HepG2 (cell line): ENCODE data around the gene ASXL1. TPM values are rescaled to one million over a fixed set of nuclear protein-coding genes. Genes with fewer than 3 reads are reported as not detected.

Experiments used
- ATF1 ChIP-seq: IDR thresholded peaks from 2 replicates; pipeline ENCODE4 v1.6.1; 2016; ENCODE audit warnings: mild to moderate bottlenecking, control low read depth
- CENPT ChIP-seq: sonication (generic); formaldehyde crosslinking; IDR thresholded peaks from 2 replicates; pipeline ENCODE4 v1.8.0; 2022; ENCODE audit warnings: low read depth, mild to moderate bottlenecking, moderate library complexity, missing genetic modification reagents
- HNRNPUL1 ChIP-seq: fragments of 200-400 bp; formaldehyde crosslinking; IDR thresholded peaks from 2 replicates; pipeline ENCODE4 v1.6.1; 2017; ENCODE audit warnings: low read depth, mild to moderate bottlenecking, low read length, moderate library complexity
- IKZF4 ChIP-seq: sonication (generic); formaldehyde crosslinking; IDR thresholded peaks from 2 replicates; pipeline ENCODE4 v1.5.1; 2020; ENCODE audit warnings: borderline replicate concordance, mild to moderate bottlenecking, low read depth, missing genetic modification reagents; ENCODE audit errors: not compliant biosample characterization
- JDP2 ChIP-seq: sonication (generic); formaldehyde crosslinking; IDR thresholded peaks from 2 replicates; pipeline ENCODE4 v1.8.1; 2022; ENCODE audit warnings: missing genetic modification reagents, borderline replicate concordance
- NPAS2 ChIP-seq: sonication (generic); formaldehyde crosslinking; IDR thresholded peaks from 2 replicates; pipeline ENCODE4 v1.8.0; 2022; ENCODE audit warnings: mild to moderate bottlenecking, missing genetic modification reagents, borderline replicate concordance
- PAF1 ChIP-seq: IDR thresholded peaks from 2 replicates; pipeline ENCODE4 v1.6.1; 2016; ENCODE audit warnings: missing genetic modification reagents, missing compliant biosample characterization
- POLR2G ChIP-seq: fragments of 200-400 bp; formaldehyde crosslinking; IDR thresholded peaks from 2 replicates; pipeline ENCODE4 v1.6.1; 2018; ENCODE audit warnings: mild to moderate bottlenecking, low read depth, low read length, moderate library complexity
- REXO4 ChIP-seq: sonication (generic); formaldehyde crosslinking; IDR thresholded peaks from 2 replicates; pipeline ENCODE4 v1.8.0; 2022; ENCODE audit warnings: missing genetic modification reagents, mild to moderate bottlenecking, borderline replicate concordance
- RFXANK ChIP-seq: IDR thresholded peaks from 2 replicates; pipeline ENCODE4 v1.6.1; 2016
- SETDB1 ChIP-seq: sonication (generic); formaldehyde crosslinking; IDR thresholded peaks from 2 replicates; pipeline ENCODE4 v1.5.1; 2020; ENCODE audit warnings: missing genetic modification reagents, mild to moderate bottlenecking, borderline replicate concordance
- SOX13 ChIP-seq, 3 experiments: fragments of 450-650 bp in 1 of 3; sonication (generic) in 1 of 3; formaldehyde crosslinking in 1 of 3; IDR thresholded peaks in 2 of 3; conservative IDR thresholded peaks in 1 of 3; 2 replicates each; pipeline versions ENCODE4 v1.5.0 to v1.6.1; 2016 to 2020; ENCODE audit warnings: antibody characterized with exemption in 1 of 3, mild to moderate bottlenecking in 1 of 3, missing compliant biosample characterization in 1 of 3, missing genetic modification reagents in 1 of 3, moderate library complexity in 1 of 3
- YEATS2 ChIP-seq: sonication (generic); formaldehyde crosslinking; IDR thresholded peaks from 2 replicates; pipeline ENCODE4 v1.4.0; 2020; ENCODE audit warnings: missing genetic modification reagents, borderline replicate concordance
- ZBTB20 ChIP-seq: sonication (generic); formaldehyde crosslinking; IDR thresholded peaks from 2 replicates; pipeline ENCODE4 v1.8.1; 2023; ENCODE audit warnings: missing genetic modification reagents, low read depth, mild to moderate bottlenecking, borderline replicate concordance
- ZBTB38 ChIP-seq: sonication (generic); formaldehyde crosslinking; IDR thresholded peaks from 2 replicates; pipeline ENCODE4 v1.5.1; 2020; ENCODE audit warnings: mild to moderate bottlenecking, missing genetic modification reagents
- ZC3H13 ChIP-seq: sonication (generic); formaldehyde crosslinking; IDR thresholded peaks from 2 replicates; pipeline ENCODE4 v1.8.1; 2023; ENCODE audit warnings: mild to moderate bottlenecking, missing genetic modification reagents, moderate library complexity
- ZNF577 ChIP-seq: sonication (generic); formaldehyde crosslinking; IDR thresholded peaks from 2 replicates; pipeline ENCODE4 v1.4.0; 2020; ENCODE audit warnings: mild to moderate bottlenecking, low read depth, missing genetic modification reagents, borderline replicate concordance
- ZNF737 ChIP-seq: sonication (generic); formaldehyde crosslinking; IDR thresholded peaks from 2 replicates; pipeline ENCODE4 v1.5.0; 2020; ENCODE audit warnings: missing genetic modification reagents, mild to moderate bottlenecking, borderline replicate concordance
- ZNF792 ChIP-seq: IDR thresholded peaks from 2 replicates; pipeline ENCODE4 v1.6.1; 2016
- polyA plus RNA-seq, 8 experiments: library from polyadenylated mRNA; depleted of rRNA in 3 of 8; stranded (reverse) in 7 of 8; unstranded in 1 of 8; fragments of >200 nt; fragmentation: Illumina TruSeq in 4 of 8; extraction: Trizol in 4 of 8; gene quantifications; 2 replicates each; pipeline versions ENCODE4 v1.2.1 to v1.2.3, GENCODE V29; 2011 to 2016; ENCODE audit warnings: low read depth in 4 of 8, missing spikeins in 1 of 8, mixed read lengths in 1 of 8; ENCODE audit not compliant: insufficient read depth in 1 of 8
- total RNA-seq, 5 experiments: library from RNA; depleted of rRNA; stranded (reverse); fragments of >200 nt; fragmentation: Illumina TruSeq; extraction: Trizol; gene quantifications; 2 replicates each; pipeline ENCODE4 v1.2.3, GENCODE V29; 2016; ENCODE audit warnings: low read depth in 1 of 5
- TF ChIP-seq, protein P1 (sequence below): sonication (generic); formaldehyde crosslinking; IDR thresholded peaks from 2 replicates; pipeline ENCODE4 v1.4.0; 2020; ENCODE audit warnings: mild to moderate bottlenecking, missing genetic modification reagents
- TF ChIP-seq, protein P2 (sequence below): sonication (generic); formaldehyde crosslinking; IDR thresholded peaks from 2 replicates; pipeline ENCODE4 v1.9.0; 2022; ENCODE audit warnings: low read depth, missing genetic modification reagents
- TF ChIP-seq, protein P3 (sequence below): IDR thresholded peaks from 2 replicates; pipeline ENCODE4 v1.6.1; 2016; ENCODE audit warnings: low read depth
- TF ChIP-seq, protein P4 (sequence below): fragments of 450-650 bp; IDR thresholded peaks from 2 replicates; pipeline ENCODE4 v1.6.1; 2017

ASXL1 gene
- total and polyA plus RNA-seq, 2 of the 13 experiments (the other 11 are each of a cell fraction or from before 2014, with no cell fraction given), result 62.1 to 74.8 TPM

DNA sequence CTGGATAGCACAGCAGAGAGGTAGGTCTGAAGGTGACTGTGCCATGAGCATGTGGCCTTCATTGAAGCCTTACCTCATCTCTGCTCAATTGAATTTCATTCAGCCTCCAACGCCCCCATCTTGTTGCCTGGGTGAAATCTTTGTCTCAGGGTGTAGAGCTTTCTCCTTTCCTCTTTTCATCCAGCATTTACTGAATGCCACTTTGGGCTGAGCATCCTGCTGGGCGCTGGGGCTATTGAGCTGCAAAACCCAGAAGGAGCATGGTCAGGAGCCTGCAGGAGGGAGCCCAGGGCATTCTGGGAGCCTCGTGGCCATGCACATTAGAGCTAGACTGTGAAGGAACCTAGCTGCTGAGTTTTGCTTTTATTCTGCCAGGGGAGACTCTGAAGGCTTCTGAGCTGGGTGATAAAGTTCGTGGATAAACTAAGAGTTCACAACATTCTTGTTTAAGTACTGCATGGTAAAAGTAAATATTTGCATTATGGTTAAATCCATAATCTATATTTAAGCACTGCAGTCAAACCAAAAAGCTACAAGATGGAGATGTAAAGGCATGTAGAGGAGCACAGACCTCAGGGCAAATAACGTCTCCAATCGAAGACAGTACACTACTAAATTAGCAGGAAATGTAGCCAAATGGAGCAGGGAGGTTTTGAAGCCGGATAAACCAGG lies 13.2 kb upstream of the ASXL1 start (continued):
- TF ChIP-seq, protein P1, sequence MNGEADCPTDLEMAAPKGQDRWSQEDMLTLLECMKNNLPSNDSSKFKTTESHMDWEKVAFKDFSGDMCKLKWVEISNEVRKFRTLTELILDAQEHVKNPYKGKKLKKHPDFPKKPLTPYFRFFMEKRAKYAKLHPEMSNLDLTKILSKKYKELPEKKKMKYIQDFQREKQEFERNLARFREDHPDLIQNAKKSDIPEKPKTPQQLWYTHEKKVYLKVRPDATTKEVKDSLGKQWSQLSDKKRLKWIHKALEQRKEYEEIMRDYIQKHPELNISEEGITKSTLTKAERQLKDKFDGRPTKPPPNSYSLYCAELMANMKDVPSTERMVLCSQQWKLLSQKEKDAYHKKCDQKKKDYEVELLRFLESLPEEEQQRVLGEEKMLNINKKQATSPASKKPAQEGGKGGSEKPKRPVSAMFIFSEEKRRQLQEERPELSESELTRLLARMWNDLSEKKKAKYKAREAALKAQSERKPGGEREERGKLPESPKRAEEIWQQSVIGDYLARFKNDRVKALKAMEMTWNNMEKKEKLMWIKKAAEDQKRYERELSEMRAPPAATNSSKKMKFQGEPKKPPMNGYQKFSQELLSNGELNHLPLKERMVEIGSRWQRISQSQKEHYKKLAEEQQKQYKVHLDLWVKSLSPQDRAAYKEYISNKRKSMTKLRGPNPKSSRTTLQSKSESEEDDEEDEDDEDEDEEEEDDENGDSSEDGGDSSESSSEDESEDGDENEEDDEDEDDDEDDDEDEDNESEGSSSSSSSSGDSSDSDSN, result no peak
- no peak for TF ChIP-seq ZNF577 (CRISPR knock-in tag)
- peak; percentile 41; the same call in 1 of the 2 replicates for TF ChIP-seq YEATS2 (CRISPR knock-in tag)
- TF ChIP-seq ZNF792, result 0 out of 2 replicates have a peak, but pooled peaks have one; percentile 29
- TF ChIP-seq PAF1 (CRISPR knock-in tag), result no peak
- no peak for TF ChIP-seq RFXANK (CRISPR knock-in tag)
- TF ChIP-seq POLR2G, result no peak
- TF ChIP-seq SETDB1 (CRISPR knock-in tag), result no peak
- TF ChIP-seq, protein P2, sequence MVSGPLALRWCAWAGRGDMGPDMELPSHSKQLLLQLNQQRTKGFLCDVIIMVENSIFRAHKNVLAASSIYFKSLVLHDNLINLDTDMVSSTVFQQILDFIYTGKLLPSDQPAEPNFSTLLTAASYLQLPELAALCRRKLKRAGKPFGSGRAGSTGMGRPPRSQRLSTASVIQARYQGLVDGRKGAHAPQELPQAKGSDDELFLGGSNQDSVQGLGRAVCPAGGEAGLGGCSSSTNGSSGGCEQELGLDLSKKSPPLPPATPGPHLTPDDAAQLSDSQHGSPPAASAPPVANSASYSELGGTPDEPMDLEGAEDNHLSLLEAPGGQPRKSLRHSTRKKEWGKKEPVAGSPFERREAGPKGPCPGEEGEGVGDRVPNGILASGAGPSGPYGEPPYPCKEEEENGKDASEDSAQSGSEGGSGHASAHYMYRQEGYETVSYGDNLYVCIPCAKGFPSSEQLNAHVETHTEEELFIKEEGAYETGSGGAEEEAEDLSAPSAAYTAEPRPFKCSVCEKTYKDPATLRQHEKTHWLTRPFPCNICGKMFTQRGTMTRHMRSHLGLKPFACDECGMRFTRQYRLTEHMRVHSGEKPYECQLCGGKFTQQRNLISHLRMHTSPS (CRISPR knock-in tag), result no peak
- no peak for TF ChIP-seq ATF1 (CRISPR knock-in tag)
- no peak for TF ChIP-seq SOX13 (IDR thresholded peaks at IDR 0.05)
- no peak for TF ChIP-seq SOX13 (CRISPR knock-in tag; conservative IDR thresholded peaks at IDR 0.05 in 1 of 2, IDR thresholded peaks at IDR 0.05 in 1 of 2)
- TF ChIP-seq HNRNPUL1, result no peak
- no peak for TF ChIP-seq NPAS2
- TF ChIP-seq CENPT (CRISPR knock-in tag), result no peak
- TF ChIP-seq ZBTB38 (CRISPR knock-in tag), result no peak
- TF ChIP-seq IKZF4, result peak; percentile 40
- no peak for TF ChIP-seq JDP2
- TF ChIP-seq, protein P3, sequence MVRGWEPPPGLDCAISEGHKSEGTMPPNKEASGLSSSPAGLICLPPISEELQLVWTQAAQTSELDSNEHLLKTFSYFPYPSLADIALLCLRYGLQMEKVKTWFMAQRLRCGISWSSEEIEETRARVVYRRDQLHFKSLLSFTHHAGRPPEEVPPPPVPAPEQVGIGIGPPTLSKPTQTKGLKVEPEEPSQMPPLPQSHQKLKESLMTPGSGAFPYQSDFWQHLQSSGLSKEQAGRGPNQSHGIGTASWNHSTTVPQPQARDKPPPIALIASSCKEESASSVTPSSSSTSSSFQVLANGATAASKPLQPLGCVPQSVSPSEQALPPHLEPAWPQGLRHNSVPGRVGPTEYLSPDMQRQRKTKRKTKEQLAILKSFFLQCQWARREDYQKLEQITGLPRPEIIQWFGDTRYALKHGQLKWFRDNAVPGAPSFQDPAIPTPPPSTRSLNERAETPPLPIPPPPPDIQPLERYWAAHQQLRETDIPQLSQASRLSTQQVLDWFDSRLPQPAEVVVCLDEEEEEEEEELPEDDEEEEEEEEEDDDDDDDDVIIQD, result no peak
- no peak for TF ChIP-seq ZC3H13
- TF ChIP-seq ZBTB20 (CRISPR knock-in tag), result no peak
- no peak for TF ChIP-seq REXO4 (CRISPR knock-in tag)
- no peak for TF ChIP-seq ZNF737
- TF ChIP-seq, protein P4, sequence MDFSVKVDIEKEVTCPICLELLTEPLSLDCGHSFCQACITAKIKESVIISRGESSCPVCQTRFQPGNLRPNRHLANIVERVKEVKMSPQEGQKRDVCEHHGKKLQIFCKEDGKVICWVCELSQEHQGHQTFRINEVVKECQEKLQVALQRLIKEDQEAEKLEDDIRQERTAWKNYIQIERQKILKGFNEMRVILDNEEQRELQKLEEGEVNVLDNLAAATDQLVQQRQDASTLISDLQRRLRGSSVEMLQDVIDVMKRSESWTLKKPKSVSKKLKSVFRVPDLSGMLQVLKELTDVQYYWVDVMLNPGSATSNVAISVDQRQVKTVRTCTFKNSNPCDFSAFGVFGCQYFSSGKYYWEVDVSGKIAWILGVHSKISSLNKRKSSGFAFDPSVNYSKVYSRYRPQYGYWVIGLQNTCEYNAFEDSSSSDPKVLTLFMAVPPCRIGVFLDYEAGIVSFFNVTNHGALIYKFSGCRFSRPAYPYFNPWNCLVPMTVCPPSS, result no peak
